Measurements from ENCODE around the gene ERBB4. TPM values are rescaled to one million over a fixed set of nuclear protein-coding genes. Genes with fewer than 3 reads are reported as not detected.

ERBB4 gene
- polyA plus RNA-seq, 1 of the 3 experiments (the other 2 are of a cell fraction): 0.05 TPM

DNA sequence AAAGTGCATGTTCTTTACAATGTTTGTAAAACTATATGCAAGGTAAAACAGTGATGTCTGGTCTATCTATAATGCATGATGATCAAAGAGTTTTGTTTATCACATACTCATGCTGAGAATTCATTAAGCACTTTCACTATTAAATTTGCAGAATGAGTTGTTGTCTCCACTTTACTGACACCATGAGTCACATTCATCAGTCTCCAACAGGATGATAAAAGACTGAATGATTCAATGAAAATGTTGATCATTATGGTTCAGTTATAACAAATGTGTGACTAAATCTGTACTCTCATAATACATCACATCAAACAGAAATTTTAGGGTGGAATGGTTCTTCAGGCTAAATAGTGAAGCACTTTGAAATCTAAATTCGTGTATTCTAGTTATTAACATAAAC lies 129.0 kb downstream of the ERBB4 start:
- Histone ChIP-seq H3K36me3 (replicated peaks in 1 of 2; ENCODE audit: control insufficient read depth in 1 of 2, insufficient read depth in 2 of 2, low read length in 1 of 2) (no peaks in the 10 kb centered on the region), H3K4me1 (ENCODE audit: control insufficient read depth in 1 of 2, insufficient read depth in 2 of 2, low read depth in 1 of 2, low read length in 1 of 2) (peaks cover 0 to 7% of the 10 kb centered on the region in 2 experiments; a peak in 1 of 4 replicates), H3F3A (replicated peaks; ENCODE audit: insufficient read depth) (peaks cover 4% of the 10 kb centered on the region), H3K9me3 (no peaks in the 10 kb centered on the region), H3K4me2 (no peak overlapping the region), H3K9ac (no peak overlapping the region), H3K27ac (ENCODE audit: low read depth in 2 of 2, low read length in 1 of 2) (no peak overlapping the region), H3K27me3 (ENCODE audit: insufficient read depth) (no peaks in the 10 kb centered on the region), H3K79me2 (ENCODE audit: insufficient read depth) (no peaks in the 10 kb centered on the region), H4K20me1 (ENCODE audit: insufficient read depth) (no peaks in the 10 kb centered on the region), H2AFZ (ENCODE audit: low read depth) (peak overlapping the region; percentile 33), H3K9me2 (no peaks in the 10 kb centered on the region), H3K4me3 (ENCODE audit: low read depth in 2 of 2, low read length in 1 of 2) (no peak overlapping the region)
- POLR2A ChIA-PET: no interaction called here
- CTCF ChIA-PET: no interaction called here
- DNase-seq: no peak
- WGBS (ENCODE audit: low lambda C conversion rate): 49% methylated on average over 1 of the region's 1 CpG
- TF ChIP-seq RAD21 (IDR thresholded peaks at IDR 0.05; ENCODE audit: low read length): no peak
- TF ChIP-seq, protein P1, sequence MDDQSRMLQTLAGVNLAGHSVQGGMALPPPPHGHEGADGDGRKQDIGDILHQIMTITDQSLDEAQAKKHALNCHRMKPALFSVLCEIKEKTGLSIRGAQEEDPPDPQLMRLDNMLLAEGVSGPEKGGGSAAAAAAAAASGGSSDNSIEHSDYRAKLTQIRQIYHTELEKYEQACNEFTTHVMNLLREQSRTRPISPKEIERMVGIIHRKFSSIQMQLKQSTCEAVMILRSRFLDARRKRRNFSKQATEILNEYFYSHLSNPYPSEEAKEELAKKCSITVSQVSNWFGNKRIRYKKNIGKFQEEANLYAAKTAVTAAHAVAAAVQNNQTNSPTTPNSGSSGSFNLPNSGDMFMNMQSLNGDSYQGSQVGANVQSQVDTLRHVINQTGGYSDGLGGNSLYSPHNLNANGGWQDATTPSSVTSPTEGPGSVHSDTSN (IDR thresholded peaks at IDR 0.05): 0 out of 2 replicates have a peak, but pooled peaks have one; percentile 13

GRCh38 chr2:212408524-212408923 lies 130.1 kb downstream of the ERBB4 start:
- CTCF ChIA-PET: no interaction called here
- H3K9ac ChIP-seq: no peak overlapping the region
- peaks cover 0 to 5% of the 10 kb centered on the region in 2 experiments; a peak in 1 of 4 replicates for H3K4me1 ChIP-seq (ENCODE audit: control insufficient read depth in 1 of 2, insufficient read depth in 2 of 2, low read depth in 1 of 2, low read length in 1 of 2)
- H3K27me3 ChIP-seq (ENCODE audit: insufficient read depth): no peaks in the 10 kb centered on the region
- POLR2A ChIA-PET: no interaction called here
- no peak for TF ChIP-seq NRF1 (IDR thresholded peaks at IDR 0.05; ENCODE audit: low read depth, low read length)
- no peak for TF ChIP-seq FOXM1 (IDR thresholded peaks at IDR 0.05; ENCODE audit: low read depth)
- no peak for TF ChIP-seq EZH2phosphoT487 (IDR thresholded peaks at IDR 0.05; ENCODE audit: borderline replicate concordance, low read depth)
- TF ChIP-seq CTCF (IDR thresholded peaks at IDR 0.05): no peak
- TF ChIP-seq FOXJ3 (CRISPR knock-in tag; IDR thresholded peaks at IDR 0.05): no peak
- no peak for TF ChIP-seq SMC3 (IDR thresholded peaks at IDR 0.05; ENCODE audit: low read depth, low read length)
- no peaks in the 10 kb centered on the region for H3K9me2 ChIP-seq
- no peak overlapping the region for H3K4me3 ChIP-seq (ENCODE audit: low read depth in 2 of 2, low read length in 1 of 2)
- H3K79me2 ChIP-seq (ENCODE audit: insufficient read depth): no peaks in the 10 kb centered on the region
- H3K9me3 ChIP-seq: no peaks in the 10 kb centered on the region
- no peaks in the 10 kb centered on the region for H3K36me3 ChIP-seq (replicated peaks in 1 of 2; ENCODE audit: control insufficient read depth in 1 of 2, insufficient read depth in 2 of 2, low read length in 1 of 2)
- DNase-seq: no peak
- 76% methylated on average over 4 of the region's 4 CpGs for WGBS (ENCODE audit: low lambda C conversion rate)
- peaks cover 4% of the 10 kb centered on the region for H3F3A ChIP-seq (replicated peaks; ENCODE audit: insufficient read depth)
- H4K20me1 ChIP-seq (ENCODE audit: insufficient read depth): no peaks in the 10 kb centered on the region
- no peak overlapping the region for H2AFZ ChIP-seq (ENCODE audit: low read depth)
- H3K4me2 ChIP-seq: no peak overlapping the region
- no peak overlapping the region for H3K27ac ChIP-seq (ENCODE audit: low read depth in 2 of 2, low read length in 1 of 2)

DNA sequence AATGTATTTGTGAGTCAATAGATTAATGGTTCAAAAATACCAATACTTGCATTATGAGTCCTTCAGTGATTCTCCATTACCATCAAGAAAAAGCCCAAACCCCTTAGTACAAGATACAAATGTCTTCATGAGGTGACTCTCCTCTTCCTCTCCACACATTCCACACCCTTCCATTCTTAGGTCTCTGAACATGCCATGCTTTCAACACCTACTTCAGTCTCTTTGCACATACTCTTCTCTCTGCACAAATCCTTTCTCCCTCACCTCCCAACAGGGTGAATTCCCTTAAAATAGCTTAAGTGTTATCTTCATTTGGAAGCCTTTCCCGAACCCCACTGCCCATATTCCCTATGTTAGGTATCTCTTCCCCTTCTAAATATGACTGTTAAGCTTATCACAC lies 131.9 kb downstream of the ERBB4 start:
- peaks cover 0 to 3% of the 10 kb centered on the region in 2 experiments for H3K36me3 ChIP-seq (replicated peaks in 1 of 2; ENCODE audit: control insufficient read depth in 1 of 2, insufficient read depth in 2 of 2, low read length in 1 of 2)
- H3K9me2 ChIP-seq: no peaks in the 10 kb centered on the region
- H2AFZ ChIP-seq (ENCODE audit: low read depth): no peak overlapping the region
- H3F3A ChIP-seq (replicated peaks; ENCODE audit: insufficient read depth): peaks cover 4% of the 10 kb centered on the region
- no peaks in the 10 kb centered on the region for H3K9me3 ChIP-seq
- peaks cover 0 to 5% of the 10 kb centered on the region in 2 experiments; a peak in 1 of 4 replicates for H3K4me1 ChIP-seq (ENCODE audit: control insufficient read depth in 1 of 2, insufficient read depth in 2 of 2, low read depth in 1 of 2, low read length in 1 of 2)
- 80% methylated on average over 1 of the region's 1 CpG for WGBS (ENCODE audit: low lambda C conversion rate)
- H3K27me3 ChIP-seq (ENCODE audit: insufficient read depth): no peaks in the 10 kb centered on the region
- no peaks in the 10 kb centered on the region for H4K20me1 ChIP-seq (ENCODE audit: insufficient read depth)
- H3K4me2 ChIP-seq: no peak overlapping the region
- no peak overlapping the region for H3K9ac ChIP-seq
- H3K27ac ChIP-seq (ENCODE audit: low read depth in 2 of 2, low read length in 1 of 2): no peak overlapping the region
- DNase-seq: no peak
- no peak overlapping the region for H3K4me3 ChIP-seq (ENCODE audit: low read depth in 2 of 2, low read length in 1 of 2)
- H3K79me2 ChIP-seq (ENCODE audit: insufficient read depth): no peaks in the 10 kb centered on the region
- POLR2A ChIA-PET: no interaction called here
- TF ChIP-seq CHD2 (IDR thresholded peaks at IDR 0.05; ENCODE audit: low read length, partially characterized antibody) (no peak), FOSL2 (IDR thresholded peaks at IDR 0.05; ENCODE audit: borderline replicate concordance, low read depth) (no peak), RAD21 (IDR thresholded peaks at IDR 0.05; ENCODE audit: low read length) (no peak), SIN3A (IDR thresholded peaks at IDR 0.05; ENCODE audit: borderline replicate concordance, low read depth, low read length) (no peak), CTCF (IDR thresholded peaks at IDR 0.05) (no peak), FOXM1 (IDR thresholded peaks at IDR 0.05; ENCODE audit: low read depth) (no peak), EZH2phosphoT487 (IDR thresholded peaks at IDR 0.05; ENCODE audit: borderline replicate concordance, low read depth) (no peak), JUND (IDR thresholded peaks at IDR 0.05) (no peak)
- CTCF ChIA-PET: no interaction called here

Measured in SK-N-SH (cell line).